COLO668 (cell line): ENCODE data around the gene RNF152.

Experiments
- DNase-seq: peaks from one replicate; lab custom pipeline; 2025; ENCODE audit not compliant: unreplicated experiment; lab: John Stamatoyannopoulos, UW

The RNF152 gene

DNA sequence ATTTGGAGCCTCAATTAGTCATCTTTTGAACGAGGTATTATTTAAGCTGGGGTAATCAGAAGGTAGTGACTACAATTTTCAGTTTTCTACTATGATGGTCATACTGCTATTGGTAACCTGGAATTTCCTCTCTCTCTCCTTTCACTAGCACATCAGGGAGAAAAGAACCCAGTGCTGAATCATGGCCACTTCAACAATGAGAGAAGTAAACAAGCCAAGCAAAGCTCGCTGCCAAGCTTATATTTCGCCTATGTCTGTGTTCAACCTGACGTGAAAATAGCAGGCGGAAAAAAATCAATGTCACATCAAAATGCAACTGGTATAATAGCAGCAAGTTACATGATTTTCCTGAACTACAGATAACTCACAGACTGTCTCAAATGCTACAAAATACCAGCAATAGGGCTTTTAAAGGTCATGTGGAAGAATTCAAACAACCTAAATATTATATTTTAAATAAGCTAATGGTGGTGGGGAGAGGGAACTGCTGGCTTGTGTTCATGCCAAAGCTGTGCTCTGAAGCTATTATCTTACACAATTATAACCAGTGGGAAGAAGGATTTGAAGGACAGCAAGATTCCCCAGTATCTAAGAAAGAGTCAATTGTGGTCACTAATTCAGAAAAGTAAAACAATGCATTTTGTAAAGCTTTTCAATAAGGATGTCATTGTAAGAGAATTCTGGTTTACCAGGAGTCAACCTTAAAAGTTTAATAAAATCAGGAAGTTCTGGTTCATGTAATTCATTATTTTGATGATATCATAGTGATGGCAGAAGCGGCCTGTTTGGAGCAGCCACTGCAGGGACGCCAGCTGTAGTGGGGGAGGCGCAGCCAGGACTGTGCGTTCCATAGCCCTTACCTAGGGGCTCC is 38.0 kb downstream of the RNF152 start:
- peak; percentile 46 for DNase-seq

DNA sequence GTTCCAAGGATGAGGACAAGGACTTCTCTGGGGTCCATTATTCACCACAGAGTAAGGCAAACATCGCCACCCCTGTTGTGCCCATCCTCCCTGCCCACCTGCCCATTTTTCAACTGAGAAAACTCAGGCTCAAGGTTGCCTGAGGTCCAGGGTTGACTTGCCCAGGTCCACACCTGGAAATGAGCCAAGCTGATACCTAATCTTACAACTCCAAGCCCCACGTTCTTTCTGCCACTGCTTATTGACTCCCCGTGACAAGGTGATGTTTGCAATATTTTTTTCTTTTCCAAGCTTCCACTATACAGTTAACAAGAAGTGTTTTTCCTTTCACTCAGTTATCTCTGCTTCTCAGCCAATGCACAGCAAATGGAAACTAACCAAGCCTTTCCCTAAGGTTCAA is 39.0 kb downstream of the RNF152 start:
- no peak for DNase-seq

DNA sequence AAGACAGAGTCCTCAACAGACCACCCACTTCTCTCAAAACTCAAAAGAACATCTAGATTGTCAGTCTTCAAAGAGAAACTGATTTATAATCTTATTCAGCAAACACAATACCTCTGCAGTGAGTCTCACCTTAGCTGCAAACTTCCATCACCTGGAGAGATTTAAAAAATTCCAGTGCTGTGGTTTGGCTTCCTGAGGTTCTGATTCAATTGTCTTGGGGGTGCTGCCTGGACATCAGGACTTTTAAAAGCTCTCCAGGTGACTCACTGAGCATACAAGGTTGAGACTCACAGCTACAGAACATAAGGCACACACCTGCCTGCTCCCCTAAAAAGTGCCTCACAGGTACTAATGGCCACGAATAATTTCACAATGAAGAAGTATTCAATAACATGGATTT is 40.3 kb downstream of the RNF152 start:
- DNase-seq = no peak

DNA sequence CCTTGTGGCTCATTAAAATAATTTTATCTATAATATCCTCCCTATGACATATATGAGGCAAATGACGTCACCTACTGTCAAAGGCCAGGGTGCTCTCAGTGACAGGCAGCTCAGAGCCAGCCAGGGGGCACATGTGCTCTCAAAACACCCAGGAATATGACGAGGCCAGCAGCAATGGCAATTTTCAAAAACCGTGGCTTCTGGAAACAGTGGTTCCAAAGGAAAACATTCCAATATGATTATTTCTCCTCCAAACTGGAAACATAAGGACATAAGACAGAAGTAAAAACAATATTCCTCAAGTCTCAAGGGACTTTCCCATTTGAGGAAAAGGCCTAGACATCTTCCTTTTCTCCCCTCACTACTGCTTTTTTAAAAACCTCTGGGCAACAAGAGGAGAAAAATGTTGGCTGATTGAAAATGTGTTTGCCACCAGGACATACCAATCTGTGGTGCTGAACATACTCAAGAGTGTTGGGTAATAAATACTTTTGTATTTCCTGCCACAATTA is 40.8 kb downstream of the RNF152 start:
- DNase-seq = no peak

DNA sequence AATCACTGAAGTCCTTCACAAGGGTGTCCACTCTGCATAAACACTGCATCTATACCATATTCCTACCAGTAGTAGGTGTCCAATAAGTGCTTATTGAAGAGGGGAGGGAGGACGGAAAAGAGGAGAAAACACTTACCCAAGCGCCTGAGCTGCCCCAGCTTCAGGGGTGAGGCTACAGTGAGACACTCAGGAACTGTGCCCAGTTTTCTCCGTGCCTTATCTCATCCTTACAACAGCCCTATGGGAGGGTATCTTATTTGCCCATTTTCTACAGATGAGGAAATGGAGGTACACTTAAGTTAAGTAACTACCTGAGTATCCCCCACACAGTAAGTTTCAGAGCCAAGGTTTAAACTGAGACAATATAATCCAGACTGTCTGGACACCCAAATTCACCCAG is 41.5 kb downstream of the RNF152 start:
- DNase-seq = no peak

DNA sequence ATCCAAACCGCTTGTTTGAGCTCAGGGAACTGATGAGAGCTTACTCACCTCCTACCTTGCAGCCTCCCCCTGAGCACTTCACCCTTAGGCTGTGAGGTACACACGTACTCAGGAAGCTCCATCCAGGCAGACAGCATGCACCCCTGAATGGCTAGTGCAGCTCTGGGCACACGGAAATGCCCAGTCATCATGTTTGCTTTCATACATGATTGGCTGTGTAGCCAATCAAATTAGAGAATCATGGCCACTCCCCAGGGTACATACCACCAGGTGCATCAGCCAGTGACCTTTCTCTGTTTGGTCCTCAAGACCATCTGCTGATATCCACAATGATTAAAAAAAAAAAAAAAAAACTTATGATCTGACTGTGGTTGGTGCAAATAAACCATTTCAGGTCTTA is 42.1 kb downstream of the RNF152 start:
- peak; percentile 64 for DNase-seq

DNA sequence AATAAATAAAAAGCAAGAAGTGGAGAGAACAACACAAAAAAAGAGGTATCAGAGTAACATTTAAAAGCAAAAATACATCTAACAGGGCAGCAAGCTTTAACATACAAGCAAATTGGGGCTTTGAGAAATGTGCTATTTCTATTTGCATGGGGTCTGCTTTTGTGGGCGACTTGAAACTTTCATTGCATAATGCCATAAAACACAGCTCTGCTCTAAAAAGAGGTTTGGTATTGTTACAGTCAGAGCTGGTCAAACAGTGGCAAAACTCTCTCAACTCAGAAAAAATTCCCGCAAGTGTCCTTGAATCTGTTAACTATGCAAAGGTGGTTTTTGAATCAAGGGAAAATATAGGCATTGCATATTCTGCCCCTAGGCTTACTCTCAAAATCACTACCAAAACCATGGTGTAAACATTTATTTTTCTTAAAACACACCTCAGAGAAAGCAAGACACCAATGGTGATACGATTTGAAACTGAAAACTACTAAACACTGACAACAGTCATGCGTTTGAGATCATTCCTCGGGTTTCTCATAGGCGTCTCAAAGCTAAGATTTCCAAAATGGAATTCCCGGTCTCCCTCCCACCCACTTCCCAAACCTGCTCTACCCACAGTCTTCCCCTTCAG is 45.5 kb downstream of the RNF152 start:
- no peak for DNase-seq

DNA sequence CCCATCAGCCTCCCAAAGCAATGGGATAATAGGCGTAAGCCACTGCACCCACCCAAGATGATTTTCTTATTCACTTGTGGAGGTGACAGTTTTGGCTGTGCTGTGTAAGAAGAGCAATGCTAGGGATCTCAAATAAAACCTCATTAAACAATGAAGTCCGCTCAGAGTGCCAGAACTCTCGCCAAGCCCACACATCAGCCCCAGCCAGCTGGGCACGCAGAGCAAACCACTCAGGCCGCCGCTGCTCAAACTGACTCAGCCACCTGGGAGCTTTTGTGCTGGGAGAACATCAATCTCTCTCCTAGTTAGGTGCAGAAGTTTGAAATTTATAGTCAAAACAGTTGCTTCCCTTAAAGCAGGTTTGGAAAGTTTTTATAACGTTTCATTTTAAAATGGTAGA is 47.6 kb downstream of the RNF152 start:
- DNase-seq = peak; percentile 44

DNA sequence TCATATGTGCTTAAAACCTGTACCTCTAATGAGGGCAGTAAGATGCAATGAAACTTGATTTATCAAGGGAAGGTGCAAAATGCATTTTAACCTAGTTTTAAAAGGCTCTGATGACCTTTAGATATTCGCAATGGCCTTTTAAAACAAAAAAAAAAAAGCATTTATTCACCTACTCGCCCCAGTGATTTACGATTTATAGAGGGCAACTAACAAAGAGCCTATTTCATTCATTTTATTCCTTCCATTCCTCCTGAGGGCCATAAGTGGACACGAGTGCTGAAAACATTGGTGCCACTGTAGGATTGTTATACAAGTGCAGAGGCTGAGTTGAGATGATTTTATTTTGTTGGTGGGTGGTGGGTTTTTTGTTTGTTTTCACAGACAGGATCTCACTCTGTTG is 48.1 kb downstream of the RNF152 start:
- DNase-seq = no peak

DNA sequence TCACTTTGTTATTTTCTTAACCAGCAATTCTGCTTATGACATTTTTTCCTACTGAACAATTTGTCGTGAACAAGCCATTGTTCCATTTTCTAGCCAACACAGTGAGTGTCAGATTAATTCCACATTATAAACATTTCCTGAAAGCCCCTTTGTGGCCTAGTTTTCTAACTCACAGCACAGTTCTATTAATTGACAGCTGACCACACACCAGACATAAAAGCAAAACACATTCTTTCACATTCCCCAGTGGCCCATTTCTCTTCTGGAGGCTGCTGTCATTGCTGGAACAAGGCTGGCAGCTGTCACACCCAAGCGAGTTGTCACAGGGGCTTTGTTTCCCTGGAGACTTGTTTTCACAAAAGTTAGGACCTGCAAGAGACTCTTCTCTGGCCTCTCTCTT is 50.7 kb downstream of the RNF152 start:
- no peak for DNase-seq

DNA sequence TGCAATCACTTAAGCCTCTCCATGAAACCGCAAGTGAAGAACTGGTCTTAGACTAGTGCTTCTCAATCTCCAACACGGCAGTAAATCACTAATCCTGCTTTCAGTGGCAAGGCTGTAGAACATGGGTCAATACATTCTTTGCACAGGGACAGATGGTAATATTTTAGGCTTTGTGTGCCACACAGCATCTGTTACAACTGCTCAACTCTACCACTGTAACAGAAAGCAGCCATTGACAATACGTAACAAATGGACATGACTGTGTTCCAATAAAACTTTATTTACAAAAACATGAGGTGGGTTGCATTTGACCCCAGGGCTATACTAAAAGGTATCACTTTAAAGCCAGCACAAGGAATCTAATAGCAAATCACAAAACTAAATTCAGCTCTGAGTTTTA is 51.1 kb downstream of the RNF152 start:
- DNase-seq = no peak

DNA sequence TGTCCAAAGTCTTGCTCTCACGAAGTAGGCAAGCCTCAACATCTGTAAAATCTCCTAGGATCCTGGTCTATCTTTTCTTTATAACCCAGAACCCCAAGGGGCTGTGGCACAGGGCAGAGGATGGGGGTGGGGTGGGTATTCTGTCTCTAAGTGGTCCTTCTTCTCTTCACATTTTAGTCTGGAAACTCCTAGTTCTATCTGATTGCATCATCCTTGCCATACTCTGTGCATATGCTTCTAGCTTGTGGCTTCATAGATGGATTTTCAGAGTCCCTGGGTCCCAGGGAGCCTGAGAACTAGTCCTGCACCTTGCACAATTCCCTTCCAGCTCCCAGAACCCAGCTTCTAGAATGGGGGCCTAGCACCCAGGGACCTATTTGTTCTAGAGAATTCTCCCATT is 52.5 kb downstream of the RNF152 start:
- no peak for DNase-seq

DNA sequence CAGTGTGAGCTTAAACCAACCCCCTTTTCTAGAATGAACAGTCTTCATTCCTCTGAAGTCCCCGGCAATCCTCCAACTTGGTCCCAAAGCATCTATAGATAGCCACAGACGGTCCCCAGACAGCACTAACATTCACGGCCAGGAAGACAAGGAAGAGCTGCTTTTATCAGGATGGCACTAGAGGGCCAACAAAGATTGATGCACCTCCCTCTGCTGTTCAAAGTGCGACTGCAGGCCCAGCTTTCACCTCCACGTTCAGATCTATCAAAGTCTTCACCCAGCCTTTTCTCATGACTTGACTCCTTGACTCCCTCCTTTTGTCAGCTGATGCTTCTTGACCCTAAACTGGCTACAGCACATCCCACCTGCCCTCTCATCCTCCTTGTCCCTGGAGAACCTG is 54.3 kb downstream of the RNF152 start:
- DNase-seq = no peak

DNA sequence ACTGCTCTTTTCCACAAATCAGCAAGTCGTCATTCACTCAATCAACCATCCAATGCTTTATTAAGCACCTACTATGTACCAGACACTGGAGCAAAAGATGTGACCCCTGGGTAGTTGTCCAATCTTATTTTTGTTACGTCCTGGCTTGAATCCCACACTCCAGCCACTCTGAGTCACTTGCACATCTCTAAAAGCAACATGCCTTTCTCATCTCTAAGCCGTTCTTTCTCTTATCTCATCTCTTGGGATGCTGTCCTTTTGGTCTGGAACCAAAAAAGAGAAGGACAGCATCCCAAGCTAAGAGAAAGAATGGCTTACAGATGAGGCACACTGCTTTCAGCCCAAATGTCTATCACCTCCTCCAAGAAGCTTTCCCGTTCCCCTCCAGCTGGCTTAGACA is 58.8 kb downstream of the RNF152 start:
- no peak for DNase-seq

DNA sequence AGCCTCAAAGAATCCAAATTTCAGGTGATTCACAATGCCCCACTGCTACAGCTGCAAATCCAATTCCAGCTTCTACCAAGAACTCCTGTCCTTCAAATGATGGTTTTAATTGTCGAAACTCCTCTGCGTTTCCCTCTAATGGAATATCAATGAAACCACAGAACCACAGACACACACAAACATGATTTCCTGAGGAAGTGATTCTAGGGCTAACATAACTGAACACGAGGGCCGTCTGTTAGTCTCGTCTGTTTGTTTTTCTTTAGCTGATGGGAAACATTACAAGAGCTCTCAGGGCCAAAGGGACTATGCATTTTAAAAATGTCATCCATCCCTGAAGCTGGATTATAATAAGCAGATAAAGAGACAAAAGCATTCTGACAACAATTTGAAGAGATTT is 59.4 kb downstream of the RNF152 start:
- peak; percentile 14 for DNase-seq

DNA sequence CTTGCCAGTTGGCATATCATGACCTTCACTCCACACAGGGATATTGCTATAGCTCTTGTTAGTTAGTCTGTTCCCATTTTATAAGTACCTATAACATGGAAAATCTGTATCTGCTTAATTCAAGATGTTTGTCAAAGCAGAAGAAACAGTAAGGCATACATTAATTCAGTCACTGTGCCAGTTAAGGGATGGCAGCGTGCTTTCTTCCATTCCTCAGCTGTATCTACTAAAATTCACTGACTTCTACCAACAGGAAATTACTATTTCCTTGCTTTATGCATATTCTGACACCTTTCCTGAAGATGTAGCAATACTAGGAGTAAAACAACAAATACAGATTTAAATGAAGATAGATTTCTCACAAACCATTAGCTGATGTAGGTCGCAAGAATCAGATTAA is 59.9 kb downstream of the RNF152 start:
- DNase-seq = no peak

DNA sequence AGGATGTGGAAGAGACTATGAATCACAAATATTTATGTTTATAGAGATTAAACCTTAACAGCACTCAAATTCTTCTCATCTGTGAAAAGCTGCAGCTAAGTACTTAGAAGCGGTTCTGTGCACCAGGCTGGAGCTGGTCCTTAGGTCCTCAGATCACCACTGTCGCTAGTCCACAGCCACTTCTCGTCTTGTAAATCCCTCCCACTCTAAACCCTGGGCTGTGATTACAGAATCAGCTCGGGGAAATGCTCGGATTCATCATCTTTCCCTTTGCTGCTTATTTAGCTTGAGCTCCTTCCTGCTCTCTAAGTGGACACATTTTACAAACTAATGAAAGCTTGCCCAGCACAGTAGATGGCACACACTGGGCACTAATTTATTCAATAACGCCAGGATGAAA is 61.7 kb downstream of the RNF152 start:
- DNase-seq = no peak

DNA sequence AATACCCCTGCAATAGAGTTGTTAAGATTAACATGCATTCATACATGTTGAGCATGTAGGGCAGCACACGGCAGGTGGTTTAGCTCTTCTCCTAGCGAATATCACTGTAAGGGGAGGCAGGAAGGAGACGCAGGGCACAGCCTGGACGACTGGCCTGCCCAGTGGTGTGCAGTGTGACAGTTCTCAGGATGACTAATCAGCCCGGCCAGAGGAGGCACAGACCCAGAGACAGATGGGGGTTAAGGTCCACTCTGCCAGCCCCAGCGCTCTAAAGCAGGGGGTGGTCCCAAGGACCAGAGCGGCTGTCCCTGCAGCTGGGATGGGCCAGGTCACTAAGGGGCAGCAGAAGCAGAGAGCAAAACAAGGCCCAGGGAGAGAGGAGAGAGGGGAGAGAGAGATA is 63.7 kb downstream of the RNF152 start:
- DNase-seq = no peak

DNA sequence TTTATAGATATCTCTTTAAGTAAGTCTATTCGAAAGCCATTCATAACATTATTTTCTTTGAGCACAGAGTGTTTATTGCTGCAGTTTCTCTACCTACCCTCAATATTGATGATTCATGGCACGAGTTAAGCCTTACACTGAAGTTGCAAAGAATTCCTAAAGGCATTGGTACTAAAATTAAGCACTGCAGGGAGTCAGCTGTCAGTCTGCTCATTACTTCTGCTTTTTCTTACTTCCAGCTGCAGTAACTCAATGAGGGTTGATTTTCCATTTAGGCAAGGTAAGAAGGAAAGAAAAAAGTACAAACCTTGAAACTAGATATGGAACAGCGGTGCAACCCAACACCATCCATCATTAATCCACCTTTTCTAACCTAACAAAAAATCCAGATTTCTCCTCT is 65.2 kb downstream of the RNF152 start:
- DNase-seq = no peak

DNA sequence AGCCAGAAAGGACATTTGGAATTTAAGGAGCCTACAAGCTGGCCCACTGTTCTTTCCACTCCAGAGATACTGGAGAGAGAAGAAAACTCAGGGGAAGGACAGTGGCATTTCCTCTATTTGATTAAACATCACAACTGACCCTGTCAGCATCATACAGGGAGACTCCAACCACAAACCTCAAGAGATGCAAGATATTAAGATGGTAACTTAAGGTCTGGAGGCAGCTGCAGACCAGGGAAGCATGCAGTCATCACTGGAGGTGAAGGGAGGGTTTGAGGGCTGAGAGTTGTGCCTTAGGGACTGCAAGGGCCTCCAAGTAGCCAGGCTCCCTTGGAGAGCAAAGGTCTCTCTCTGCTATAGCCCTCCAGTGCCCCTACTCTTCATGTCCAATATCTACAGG is 67.4 kb downstream of the RNF152 start:
- DNase-seq = no peak

DNA sequence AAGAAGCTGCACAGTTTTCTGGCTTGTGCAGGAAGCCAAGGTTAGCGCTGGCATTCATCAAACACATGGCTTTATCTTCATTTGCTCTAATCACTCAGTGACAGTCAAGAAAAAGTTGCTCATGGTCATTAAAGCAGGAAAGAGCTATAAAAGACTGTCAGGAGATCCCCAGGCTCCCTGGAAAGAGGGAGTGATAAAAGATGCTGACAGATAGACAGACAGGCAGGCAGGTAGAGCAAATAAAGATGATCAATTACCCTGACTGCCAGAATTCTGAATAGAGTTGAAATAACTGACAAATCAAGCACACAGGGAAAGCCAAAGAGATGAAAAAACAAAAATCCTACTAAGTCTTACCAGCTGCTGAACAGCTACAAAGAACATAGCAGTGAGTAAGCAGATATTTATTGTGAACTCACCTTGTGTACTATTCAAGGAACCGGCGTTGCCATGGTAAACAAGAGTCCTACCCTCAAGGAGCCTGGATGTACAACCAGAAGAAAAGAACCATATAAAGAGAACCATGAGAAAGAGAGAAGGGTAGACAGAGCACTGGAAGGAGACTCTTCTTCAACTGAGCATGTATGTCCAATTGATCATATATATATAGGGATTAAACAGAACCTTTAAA is 68.0 kb downstream of the RNF152 start:
- no peak for DNase-seq

DNA sequence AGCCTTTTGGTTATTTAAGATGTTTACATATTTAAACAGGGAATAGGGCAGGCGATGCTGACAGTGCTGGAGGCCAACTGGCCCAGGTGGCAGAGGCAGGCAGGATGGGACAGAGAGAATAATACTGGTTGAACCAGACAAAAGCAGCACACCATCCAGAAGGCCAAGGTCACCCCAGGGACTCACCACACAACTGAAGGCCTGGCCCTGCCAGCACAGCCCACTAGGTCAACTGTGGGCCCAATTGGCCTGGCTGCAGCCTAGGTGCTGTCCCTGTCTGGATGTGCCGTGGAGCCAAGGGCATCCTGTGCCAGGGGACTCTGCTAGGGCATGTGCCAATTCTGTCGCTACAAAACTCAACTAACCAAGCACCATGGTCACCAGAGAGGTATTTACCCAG is 69.2 kb downstream of the RNF152 start:
- no peak for DNase-seq
